Stimulated activated CD8-positive, alpha-beta memory T cell treated with anti-CD3 and anti-CD28 coated beads, Interleukin-12 subunit alpha, Interleukin-12 subunit beta, amount 100 ng/mL, for 24 hours (primary cell): ENCODE measurements around the gene ZFYVE19.
A peak's percentile ranks its signal among the peaks of the same experiment; 100 is the strongest.

Experiments used
- DNase-seq: peaks from one replicate; pipeline ENCODE4 v3.0.0-alpha.2; 2020; ENCODE audit errors: extremely low read depth

The ZFYVE19 gene

GRCh38 chr15:40815042-40815698 is 8.3 kb downstream of the ZFYVE19 start:
- DNase-seq: no peak

GRCh38 chr15:40819048-40819447 is 12.2 kb downstream of the ZFYVE19 start:
- DNase-seq: no peak

- DNase-seq: no peak
Measured at GRCh38 chr15:40821195-40821594, 14.3 kb downstream of the ZFYVE19 start.

- no peak for DNase-seq
Measured at GRCh38 chr15:40823572-40824343, 16.9 kb downstream of the ZFYVE19 start.

GRCh38 chr15:40825661-40826422 is 19.0 kb downstream of the ZFYVE19 start:
- DNase-seq: no peak

- DNase-seq: no peak
Measured at GRCh38 chr15:40826423-40827075, 19.7 kb downstream of the ZFYVE19 start.

GRCh38 chr15:40828447-40829036 is 21.7 kb downstream of the ZFYVE19 start, which contains the start of gene PPP1R14D:
Gene PPP1R14D, minus strand, starts transcription at chr15:40828708. Its CDS starts 67 bp downstream, at chr15:40828641.
- no peak for DNase-seq

- DNase-seq: no peak
Measured at GRCh38 chr15:40829115-40829514, 22.2 kb downstream of the ZFYVE19 start.

- DNase-seq: no peak
Measured at GRCh38 chr15:40830884-40831283, 24.0 kb downstream of the ZFYVE19 start.

- no peak for DNase-seq
Measured at GRCh38 chr15:40831861-40832260, 25.0 kb downstream of the ZFYVE19 start.

GRCh38 chr15:40832903-40833302 is 26.0 kb downstream of the ZFYVE19 start:
- no peak for DNase-seq

GRCh38 chr15:40836020-40836419 is 29.1 kb downstream of the ZFYVE19 start:
- DNase-seq: no peak

- no peak for DNase-seq
Measured at GRCh38 chr15:40838756-40839155, 31.9 kb downstream of the ZFYVE19 start.

GRCh38 chr15:40841741-40842140 is 34.9 kb downstream of the ZFYVE19 start:
- DNase-seq: no peak

GRCh38 chr15:40843261-40843884 is 36.5 kb downstream of the ZFYVE19 start:
- DNase-seq: no peak

GRCh38 chr15:40843885-40844695 is 37.2 kb downstream of the ZFYVE19 start, which contains the start of gene SPINT1:
Gene SPINT1, plus strand, starts transcription at chr15:40844048. Its CDS starts 507 bp downstream, at chr15:40844555.
- DNase-seq: peak; percentile 36

GRCh38 chr15:40844696-40845030 is 37.8 kb downstream of the ZFYVE19 start:
- no peak for DNase-seq

- DNase-seq: no peak
Measured at GRCh38 chr15:40845036-40845435, 38.1 kb downstream of the ZFYVE19 start.

GRCh38 chr15:40845511-40846284 is 38.8 kb downstream of the ZFYVE19 start:
- no peak for DNase-seq
